Ascending aorta (tissue), 2 donors: ENCODE results near the gene MPC1L. TPM values are rescaled to one million over a fixed set of nuclear protein-coding genes. Genes with fewer than 3 reads are reported as not detected.
"Not testable (repeated sequence)": the region's sequence is repeated elsewhere in the genome, so short reads cannot be mapped to it uniquely, and the experiment has no call there.

Experiments
- DNase-seq, 2 donors: peaks; one replicate each; pipeline ENCODE4 v3.0.0-alpha.2; 2019; ENCODE audit warnings: low spot score in 2 of 2
- H3K27ac ChIP-seq, 2 donors: fragments of 200-600 bp; sonication (generic); one replicate each; pipeline ENCODE4 v1.5.1; 2016 to 2017; ENCODE audit warnings: mild to moderate bottlenecking in 1 of 2
- H3K27me3 ChIP-seq: fragments of 200-600 bp; sonication (generic); one replicate; pipeline ENCODE4 v1.5.1; 2017
- H3K36me3 ChIP-seq, 2 donors: fragments of 200-600 bp; sonication (generic); one replicate each; pipeline ENCODE4 v1.5.1; 2016
- H3K4me1 ChIP-seq, 2 donors: fragments of 200-600 bp; sonication (generic); one replicate each; pipeline ENCODE4 v1.5.1; 2016 to 2017; ENCODE audit warnings: mild to moderate bottlenecking in 1 of 2
- H3K4me3 ChIP-seq, 2 donors: fragments of 200-600 bp; sonication (generic); one replicate each; pipeline ENCODE4 v1.5.1; 2016 to 2017; ENCODE audit warnings: mild to moderate bottlenecking in 1 of 2
- H3K9me3 ChIP-seq, 2 donors: fragments of 200-600 bp; sonication (generic); one replicate each; pipeline ENCODE4 v1.5.1; 2016
- intact Hi-C: fragments of 100-400 bp; cut with DNase I; formaldehyde crosslinking; loops from one replicate; pipeline ENCODE4 v1.15.1; 2023
- total RNA-seq: library from RNA; depleted of rRNA; stranded (reverse); fragments of >200 nt; gene quantifications from one replicate; pipeline ENCODE4 v1.1.0, GENCODE V29; 2016
- TF ChIP-seq, protein P1 (sequence below), 3 experiments: fragments of 200-600 bp in 2 of 3; fragments of 450-650 bp in 1 of 3; sonication (generic) in 2 of 3; IDR thresholded peaks; one replicate each; pipeline ENCODE4 v1.5.1; 2016 to 2019; ENCODE audit warnings: antibody characterized with exemption in 3 of 3, mild to moderate bottlenecking in 1 of 3, moderate library complexity in 1 of 3

The MPC1L gene
- total RNA-seq, 1 donor from 2014 or later: not detected

DNA sequence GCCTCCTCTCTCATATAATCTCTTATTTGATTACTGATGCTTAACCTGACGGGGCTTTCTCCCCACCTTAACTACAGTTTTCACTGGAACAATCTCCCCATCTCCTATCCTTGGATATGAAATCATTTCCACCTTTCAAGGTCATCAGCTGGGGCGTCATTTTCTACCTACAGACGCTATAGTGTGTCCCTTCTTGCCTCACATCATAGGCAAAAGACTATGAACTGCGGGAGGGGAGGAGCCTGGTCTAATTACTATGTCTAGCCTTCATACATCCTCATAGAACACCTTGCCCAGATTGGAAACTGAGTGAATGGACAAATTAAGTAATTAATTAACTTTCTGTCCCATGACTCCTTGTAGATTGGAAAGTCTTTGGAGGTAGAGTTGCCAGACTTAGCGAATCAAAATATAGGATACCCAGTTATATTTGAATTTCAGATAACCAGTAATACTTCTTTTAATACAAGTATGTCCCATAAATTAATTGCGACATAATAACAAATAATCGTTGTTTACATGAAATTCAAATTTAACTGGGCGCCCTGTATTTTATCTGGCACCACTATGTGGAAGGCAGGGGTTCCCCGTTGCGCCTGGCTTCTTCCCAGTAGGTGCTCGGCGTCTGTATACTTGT, 43.2 kb upstream of the MPC1L start:
- TF ChIP-seq, protein P1, sequence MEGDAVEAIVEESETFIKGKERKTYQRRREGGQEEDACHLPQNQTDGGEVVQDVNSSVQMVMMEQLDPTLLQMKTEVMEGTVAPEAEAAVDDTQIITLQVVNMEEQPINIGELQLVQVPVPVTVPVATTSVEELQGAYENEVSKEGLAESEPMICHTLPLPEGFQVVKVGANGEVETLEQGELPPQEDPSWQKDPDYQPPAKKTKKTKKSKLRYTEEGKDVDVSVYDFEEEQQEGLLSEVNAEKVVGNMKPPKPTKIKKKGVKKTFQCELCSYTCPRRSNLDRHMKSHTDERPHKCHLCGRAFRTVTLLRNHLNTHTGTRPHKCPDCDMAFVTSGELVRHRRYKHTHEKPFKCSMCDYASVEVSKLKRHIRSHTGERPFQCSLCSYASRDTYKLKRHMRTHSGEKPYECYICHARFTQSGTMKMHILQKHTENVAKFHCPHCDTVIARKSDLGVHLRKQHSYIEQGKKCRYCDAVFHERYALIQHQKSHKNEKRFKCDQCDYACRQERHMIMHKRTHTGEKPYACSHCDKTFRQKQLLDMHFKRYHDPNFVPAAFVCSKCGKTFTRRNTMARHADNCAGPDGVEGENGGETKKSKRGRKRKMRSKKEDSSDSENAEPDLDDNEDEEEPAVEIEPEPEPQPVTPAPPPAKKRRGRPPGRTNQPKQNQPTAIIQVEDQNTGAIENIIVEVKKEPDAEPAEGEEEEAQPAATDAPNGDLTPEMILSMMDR (IDR thresholded peaks at IDR 0.05): no peak
- Histone ChIP-seq H3K4me1 (peaks cover 0 to 8% of the 10 kb centered on the region in 2 donors), H3K27ac (peak overlapping the region; percentile 86 to 91), H3K4me3 (peak overlapping the region; percentile 60 to 85), H3K36me3 (no peaks in the 10 kb centered on the region), H3K9me3 (no peaks in the 10 kb centered on the region), H3K27me3 (no peaks in the 10 kb centered on the region)
- no peak for DNase-seq
- intact Hi-C loops: loop anchor here (1.0 kb wide), 1 partner anchor 67 kb away; the partner anchor contains the start of gene CXorf38

DNA sequence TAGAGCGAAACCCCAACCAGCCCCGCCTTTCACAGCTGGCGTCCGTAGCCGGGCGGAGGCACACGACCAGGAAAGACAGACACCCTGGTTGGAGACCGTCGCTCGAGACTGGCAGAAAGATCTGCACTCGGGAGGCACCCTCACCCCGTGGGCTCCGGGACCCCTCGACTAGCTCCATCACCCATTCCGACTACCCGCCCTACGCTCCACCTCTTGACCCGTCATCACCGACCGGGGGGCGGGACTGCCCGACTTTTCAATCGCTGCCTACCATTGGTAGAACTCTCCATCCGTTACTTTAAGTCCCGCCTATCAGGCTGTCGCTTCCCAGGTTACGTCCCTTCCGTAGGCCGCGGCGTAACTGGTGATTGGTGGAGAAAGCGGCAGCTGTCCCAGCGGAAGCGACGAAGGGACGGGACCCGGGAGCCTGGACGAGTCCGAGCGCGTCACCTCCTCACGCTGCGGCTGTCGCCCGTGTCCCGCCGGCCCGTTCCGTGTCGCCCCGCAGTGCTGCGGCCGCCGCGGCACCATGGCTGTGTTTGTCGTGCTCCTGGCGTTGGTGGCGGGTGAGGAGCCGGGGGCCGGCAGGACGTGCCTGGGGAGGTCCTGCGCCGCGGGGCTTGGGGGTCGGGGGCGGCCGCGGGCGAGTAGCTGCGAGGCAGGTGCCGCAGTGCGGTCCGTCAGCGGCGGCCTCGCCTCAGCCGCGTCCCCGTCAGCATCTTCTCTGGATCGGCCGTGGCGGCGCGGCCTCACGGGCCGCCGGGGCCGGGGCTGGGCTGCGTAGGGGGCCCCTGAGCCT, 42.5 kb upstream of the MPC1L start, which contains the start of gene ATP6AP2:
Gene ATP6AP2 (plus strand): TSS at position 434 of the 799 bp plus-strand sequence. CDS start 96 bp downstream, at position 530.
- Histone ChIP-seq H3K36me3 (no peaks in the 10 kb centered on the region), H3K27me3 (no peaks in the 10 kb centered on the region), H3K27ac (peak within 1 kb of the TSS; percentile 86 to 91), H3K9me3 (no peaks in the 10 kb centered on the region), H3K4me3 (peak within 1 kb of the TSS; percentile 60 to 85), H3K4me1 (peaks cover 0 to 8% of the 10 kb centered on the region in 2 donors)
- intact Hi-C loops: loop anchor here (1.0 kb wide), 1 partner anchor 67 kb away; the partner anchor contains the start of gene CXorf38
- TF ChIP-seq, protein P1 (IDR thresholded peaks at IDR 0.05): no peak
- DNase-seq: peak; percentile 78 to 96

GRCh38 chrX:40581336-40581920, 41.8 kb upstream of the MPC1L start:
- Histone ChIP-seq H3K4me3 (peak overlapping the region; percentile 60 to 85), H3K36me3 (no peaks in the 10 kb centered on the region), H3K4me1 (peaks cover 0 to 8% of the 10 kb centered on the region in 2 donors), H3K27me3 (no peaks in the 10 kb centered on the region), H3K9me3 (no peaks in the 10 kb centered on the region), H3K27ac (peak overlapping the region; percentile 86 to 91)
- DNase-seq: no peak
- TF ChIP-seq, protein P1 (IDR thresholded peaks at IDR 0.05): no peak
- intact Hi-C loops: no loop called here

DNA sequence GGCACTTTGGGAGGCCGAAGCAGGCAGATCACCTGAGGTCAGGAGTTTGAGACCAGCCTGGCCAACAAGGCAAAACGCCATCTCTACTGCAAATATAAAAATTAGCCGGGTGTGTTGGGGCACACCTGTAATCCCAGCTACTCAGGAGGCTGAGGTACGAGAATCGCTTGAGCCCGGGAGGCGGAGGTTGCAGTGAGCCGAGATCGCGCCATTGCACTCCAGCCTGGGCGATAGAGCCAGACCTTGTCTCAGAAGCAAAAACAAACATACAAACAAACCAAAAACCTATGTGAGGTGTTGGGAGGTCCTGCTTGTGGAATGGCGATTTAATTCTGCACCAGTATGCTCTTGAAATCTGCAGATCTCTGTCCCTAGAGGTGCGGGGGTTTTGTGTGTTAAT, 41.0 kb upstream of the MPC1L start:
- intact Hi-C loops, H3K36me3 ChIP-seq, H3K9me3 ChIP-seq, DNase-seq, H3K27ac ChIP-seq, H3K27me3 ChIP-seq, H3K4me1 ChIP-seq: not testable (repeated sequence)
- H3K4me3 ChIP-seq: peak overlapping the region in 1 of 2 donors; percentile 85

DNA sequence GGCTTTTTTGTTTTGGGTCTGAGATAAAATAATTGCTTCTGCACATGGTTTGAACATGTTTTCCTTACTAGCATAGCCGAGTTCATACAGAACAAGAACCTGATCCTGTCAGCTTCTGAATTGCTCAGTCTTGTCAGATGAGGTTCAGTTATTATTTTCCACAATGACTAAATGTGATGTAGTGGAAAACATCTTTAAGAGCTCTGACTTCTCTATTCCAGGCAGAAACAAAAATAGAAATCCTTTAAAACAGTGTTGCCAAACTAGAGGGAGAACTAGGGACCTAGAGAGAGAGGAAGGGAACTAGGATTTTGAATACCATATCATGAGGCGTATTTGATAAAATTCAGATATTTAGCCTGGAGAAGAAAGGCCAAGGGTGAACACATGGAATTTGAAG, 40.4 kb upstream of the MPC1L start:
- Histone ChIP-seq H3K36me3 (no peaks in the 10 kb centered on the region), H3K9me3 (no peaks in the 10 kb centered on the region), H3K27ac (no peak overlapping the region), H3K4me3 (no peak overlapping the region), H3K27me3 (no peaks in the 10 kb centered on the region), H3K4me1 (peaks cover 0 to 8% of the 10 kb centered on the region in 2 donors)
- DNase-seq: no peak
- intact Hi-C loops: no loop called here
- TF ChIP-seq, protein P1 (IDR thresholded peaks at IDR 0.05): no peak

- intact Hi-C loops, H3K27ac ChIP-seq, DNase-seq, H3K27me3 ChIP-seq, H3K4me3 ChIP-seq, H3K4me1 ChIP-seq, H3K9me3 ChIP-seq: not testable (repeated sequence)
- H3K36me3 ChIP-seq: peaks cover 0 to 17% of the 10 kb centered on the region in 2 donors
These were observed 35.6 kb upstream of the MPC1L start for GRCh38 chrX:40587623-40588022.

DNA sequence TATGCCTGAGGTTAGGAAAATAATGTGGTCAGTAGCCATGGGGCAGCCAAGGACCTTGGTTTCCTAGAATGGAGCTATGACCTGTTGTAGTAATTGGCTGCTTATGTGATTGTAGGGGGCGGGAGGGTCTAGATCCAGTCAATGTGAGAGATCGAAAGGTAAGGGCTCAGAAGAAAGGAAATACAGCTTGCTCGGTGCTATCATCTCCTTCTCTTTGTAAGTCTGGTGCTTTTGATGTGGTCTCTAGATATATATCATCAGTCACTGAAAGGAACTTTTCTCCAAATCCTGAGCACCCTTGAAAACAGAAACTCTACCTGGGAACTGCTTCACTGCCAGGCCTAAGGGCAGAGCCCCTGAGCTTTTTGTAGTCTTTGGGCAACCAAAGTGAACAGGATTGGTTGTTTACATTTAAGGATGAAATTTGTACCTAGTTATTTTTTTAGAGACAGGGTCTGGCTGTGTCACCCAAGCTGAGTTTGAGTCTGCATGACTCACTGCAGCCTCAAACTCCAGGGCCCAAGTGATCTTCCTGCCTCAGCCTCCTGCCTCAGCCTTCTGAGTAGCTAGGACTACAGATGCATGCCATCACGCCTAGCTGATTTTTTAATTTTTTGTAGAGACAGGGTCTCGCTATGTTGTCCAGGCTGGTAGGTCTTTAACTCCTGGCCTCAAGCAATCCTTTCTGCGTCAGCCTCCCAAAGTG, 33.5 kb upstream of the MPC1L start:
- H3K27ac ChIP-seq, DNase-seq, intact Hi-C loops, H3K27me3 ChIP-seq, H3K9me3 ChIP-seq, H3K4me1 ChIP-seq, H3K4me3 ChIP-seq: not testable (repeated sequence)
- peaks cover 3 to 24% of the 10 kb centered on the region in 2 donors for H3K36me3 ChIP-seq
